ENCODE results near the gene SNAP47.
"Not testable (repeated sequence)": the region's sequence is repeated elsewhere in the genome, so short reads cannot be mapped to it uniquely, and the experiment has no call there.

SNAP47 gene

GRCh38 chr1:227734856-227735538 is at the start of gene SNAP47, which contains the start of gene JMJD4:
TSS of gene SNAP47 (plus strand) at chr1:227735435. CDS start at chr1:227747737, 12,302 bp downstream.
TSS of gene JMJD4 (minus strand) at chr1:227735302. CDS start at chr1:227735273, 29 bp downstream.
- H3K36me3 Mint-ChIP-seq = peaks cover 26 to 35% of the 10 kb centered on the region in 2 donors
- no peaks in the 10 kb centered on the region for H3K27me3 Mint-ChIP-seq
- peak within 1 kb of the TSS; percentile 98 for H3K27ac Mint-ChIP-seq
- DNase-seq = peak; percentile 93
- ATAC-seq (replicated peaks) = peak; percentile 95 to 97
- peak within 1 kb of the TSS; percentile 96 to 97 for H3K4me3 Mint-ChIP-seq
- peaks cover 30 to 73% of the 10 kb centered on the region in 2 donors for H3K4me1 Mint-ChIP-seq
- H3K9me3 Mint-ChIP-seq = no peaks in the 10 kb centered on the region

- ATAC-seq (replicated peaks) = no peak
- Mint-ChIP-seq H3K27ac (no peak overlapping the region), H3K4me3 (no peak overlapping the region), H3K36me3 (peaks cover 3 to 21% of the 10 kb centered on the region in 2 donors), H3K4me1 (no peaks in the 10 kb centered on the region), H3K9me3 (peaks cover 21 to 40% of the 10 kb centered on the region in 2 donors), H3K27me3 (no peaks in the 10 kb centered on the region)
- no peak for DNase-seq
Observed at GRCh38 chr1:227685807-227686206, 49.4 kb upstream of the SNAP47 start.

- ATAC-seq (replicated peaks) (no peak), DNase-seq (no peak)
- peaks cover 50 to 67% of the 10 kb centered on the region in 2 donors for H3K9me3 Mint-ChIP-seq
- H3K4me1 Mint-ChIP-seq = no peaks in the 10 kb centered on the region
- H3K36me3 Mint-ChIP-seq = peaks cover 7 to 27% of the 10 kb centered on the region in 2 donors
- peaks cover 12 to 17% of the 10 kb centered on the region in 2 donors for H3K27me3 Mint-ChIP-seq
- H3K27ac Mint-ChIP-seq = no peak overlapping the region
- H3K4me3 Mint-ChIP-seq = no peak overlapping the region
Observed at GRCh38 chr1:227697321-227697864, 37.8 kb upstream of the SNAP47 start.

- not testable (repeated sequence) for DNase-seq; H3K4me1 Mint-ChIP-seq; H3K4me3 Mint-ChIP-seq; ATAC-seq (replicated peaks); H3K27ac Mint-ChIP-seq
- H3K27me3 Mint-ChIP-seq = peaks cover 10 to 28% of the 10 kb centered on the region in 2 donors
- H3K9me3 Mint-ChIP-seq = peaks cover 53 to 55% of the 10 kb centered on the region in 2 donors
- peaks cover 13 to 29% of the 10 kb centered on the region in 2 donors for H3K36me3 Mint-ChIP-seq
Observed at GRCh38 chr1:227701631-227702030, 33.6 kb upstream of the SNAP47 start.

GRCh38 chr1:227707846-227708245 is 27.4 kb upstream of the SNAP47 start:
- Mint-ChIP-seq H3K27ac (no peak overlapping the region), H3K4me1 (peaks cover 0 to 5% of the 10 kb centered on the region in 2 donors), H3K27me3 (peaks cover 0 to 9% of the 10 kb centered on the region in 2 donors), H3K9me3 (peaks cover 27 to 34% of the 10 kb centered on the region in 2 donors), H3K36me3 (peaks cover 2 to 16% of the 10 kb centered on the region in 2 donors), H3K4me3 (no peak overlapping the region)
- ATAC-seq (replicated peaks) (no peak), DNase-seq (no peak)

- peaks cover 0 to 5% of the 10 kb centered on the region in 2 donors for H3K4me1 Mint-ChIP-seq
- peaks cover 2 to 17% of the 10 kb centered on the region in 2 donors for H3K36me3 Mint-ChIP-seq
- H3K9me3 Mint-ChIP-seq = peaks cover 21 to 30% of the 10 kb centered on the region in 2 donors
- DNase-seq (no peak), ATAC-seq (replicated peaks) (no peak)
- H3K27me3 Mint-ChIP-seq = peaks cover 0 to 6% of the 10 kb centered on the region in 2 donors
- no peak overlapping the region for H3K4me3 Mint-ChIP-seq
- H3K27ac Mint-ChIP-seq = no peak overlapping the region
Observed at GRCh38 chr1:227709451-227709850, 25.8 kb upstream of the SNAP47 start.

GRCh38 chr1:227710474-227710873 is 24.8 kb upstream of the SNAP47 start:
- not testable (repeated sequence) for ATAC-seq (replicated peaks); H3K27me3 Mint-ChIP-seq; DNase-seq; H3K4me3 Mint-ChIP-seq; H3K27ac Mint-ChIP-seq; H3K4me1 Mint-ChIP-seq
- Mint-ChIP-seq H3K36me3 (peaks cover 2 to 23% of the 10 kb centered on the region in 2 donors), H3K9me3 (peaks cover 30 to 35% of the 10 kb centered on the region in 2 donors)

- peaks cover 6 to 29% of the 10 kb centered on the region in 2 donors for H3K36me3 Mint-ChIP-seq
- ATAC-seq (replicated peaks) = peak; percentile 73 to 80
Observed at GRCh38 chr1:227712648-227713047, 22.6 kb upstream of the SNAP47 start.

GRCh38 chr1:227718932-227719331 is 16.3 kb upstream of the SNAP47 start:
- H3K4me3 Mint-ChIP-seq = no peak overlapping the region
- no peaks in the 10 kb centered on the region for H3K4me1 Mint-ChIP-seq
- H3K36me3 Mint-ChIP-seq = peaks cover 11 to 47% of the 10 kb centered on the region in 2 donors
- ATAC-seq (replicated peaks) (no peak), DNase-seq (no peak)
- peaks cover 10 to 13% of the 10 kb centered on the region in 2 donors for H3K27me3 Mint-ChIP-seq
- H3K9me3 Mint-ChIP-seq = peaks cover 57 to 66% of the 10 kb centered on the region in 2 donors
- H3K27ac Mint-ChIP-seq = no peak overlapping the region

More at GRCh38 chr1:227712648-227713047, 22.6 kb upstream of the SNAP47 start:
- no peak for DNase-seq
- peak overlapping the region; percentile 32 for H3K27ac Mint-ChIP-seq
- peaks cover 0 to 5% of the 10 kb centered on the region in 2 donors for H3K4me1 Mint-ChIP-seq
- peaks cover 39 to 43% of the 10 kb centered on the region in 2 donors for H3K9me3 Mint-ChIP-seq
- H3K27me3 Mint-ChIP-seq = peaks cover 6 to 13% of the 10 kb centered on the region in 2 donors
- H3K4me3 Mint-ChIP-seq = no peak overlapping the region

- Mint-ChIP-seq H3K4me1 (peaks cover 16 to 20% of the 10 kb centered on the region in 2 donors), H3K4me3 (no peak overlapping the region), H3K36me3 (peaks cover 5 to 32% of the 10 kb centered on the region in 2 donors), H3K9me3 (peaks cover 39 to 49% of the 10 kb centered on the region in 2 donors), H3K27me3 (peaks cover 10 to 14% of the 10 kb centered on the region in 2 donors), H3K27ac (no peak overlapping the region)
- no peak for DNase-seq
- no peak for ATAC-seq (replicated peaks)
Observed at GRCh38 chr1:227723474-227723873, 11.8 kb upstream of the SNAP47 start.

- Mint-ChIP-seq H3K27me3 (peaks cover 10 to 14% of the 10 kb centered on the region in 2 donors), H3K4me1 (peaks cover 26 to 35% of the 10 kb centered on the region in 2 donors), H3K9me3 (peaks cover 27 to 39% of the 10 kb centered on the region in 2 donors), H3K4me3 (no peak overlapping the region), H3K36me3 (peaks cover 2 to 28% of the 10 kb centered on the region in 2 donors), H3K27ac (no peak overlapping the region)
- ATAC-seq (replicated peaks) = no peak
- no peak for DNase-seq
Observed at GRCh38 chr1:227725046-227725445, 10.2 kb upstream of the SNAP47 start.

GRCh38 chr1:227726318-227726717 is 8.9 kb upstream of the SNAP47 start:
- H3K36me3 Mint-ChIP-seq = peaks cover 5 to 19% of the 10 kb centered on the region in 2 donors
- no peak overlapping the region for H3K27ac Mint-ChIP-seq
- H3K27me3 Mint-ChIP-seq = peaks cover 10 to 14% of the 10 kb centered on the region in 2 donors
- no peak for DNase-seq
- H3K4me1 Mint-ChIP-seq = peaks cover 30 to 39% of the 10 kb centered on the region in 2 donors
- no peak overlapping the region for H3K4me3 Mint-ChIP-seq
- ATAC-seq (replicated peaks) = no peak
- peaks cover 17 to 26% of the 10 kb centered on the region in 2 donors for H3K9me3 Mint-ChIP-seq

- ATAC-seq (replicated peaks) = peak; percentile 61
- Mint-ChIP-seq H3K4me1 (peaks cover 30 to 39% of the 10 kb centered on the region in 2 donors), H3K27me3 (peaks cover 10 to 14% of the 10 kb centered on the region in 2 donors)
Observed at GRCh38 chr1:227726924-227727599, 8.2 kb upstream of the SNAP47 start.

More at GRCh38 chr1:227726924-227727599, 8.2 kb upstream of the SNAP47 start:
- peaks cover 5 to 15% of the 10 kb centered on the region in 2 donors for H3K36me3 Mint-ChIP-seq
- peak overlapping the region; percentile 21 for H3K27ac Mint-ChIP-seq
- peaks cover 14 to 20% of the 10 kb centered on the region in 2 donors for H3K9me3 Mint-ChIP-seq
- no peak for DNase-seq
- peak overlapping the region; percentile 82 for H3K4me3 Mint-ChIP-seq

All from stimulated activated naive B cell treated with anti-CD40 and anti-IgM and Interleukin-4, amounts not matched to agents 10 μg/mL and 1 μg/mL and 100 μg/mL, for 72 hours (primary cell).